ENCODE data around the gene RNF215.

DNA sequence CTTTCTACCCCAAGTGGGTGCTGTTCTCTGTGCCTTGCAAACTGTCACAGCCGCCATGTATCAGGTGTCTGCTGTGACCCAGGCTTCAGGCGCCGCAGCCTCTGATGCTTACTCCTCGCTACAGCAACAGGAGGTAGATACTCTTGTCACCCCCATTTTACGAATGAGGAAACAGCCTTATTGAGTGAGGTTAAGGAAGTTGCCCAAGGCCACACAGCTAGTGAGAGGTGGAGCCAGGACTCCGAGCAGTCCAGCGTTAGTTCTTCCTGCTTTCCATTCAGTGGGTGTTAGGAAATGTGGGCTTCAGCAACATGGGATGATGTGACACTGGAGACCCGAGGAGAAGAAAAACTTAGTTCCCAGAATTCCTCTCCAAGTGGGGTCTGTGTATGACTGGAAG is 14.3 kb downstream of the RNF215 start:
- TF ChIP-seq, protein P1, sequence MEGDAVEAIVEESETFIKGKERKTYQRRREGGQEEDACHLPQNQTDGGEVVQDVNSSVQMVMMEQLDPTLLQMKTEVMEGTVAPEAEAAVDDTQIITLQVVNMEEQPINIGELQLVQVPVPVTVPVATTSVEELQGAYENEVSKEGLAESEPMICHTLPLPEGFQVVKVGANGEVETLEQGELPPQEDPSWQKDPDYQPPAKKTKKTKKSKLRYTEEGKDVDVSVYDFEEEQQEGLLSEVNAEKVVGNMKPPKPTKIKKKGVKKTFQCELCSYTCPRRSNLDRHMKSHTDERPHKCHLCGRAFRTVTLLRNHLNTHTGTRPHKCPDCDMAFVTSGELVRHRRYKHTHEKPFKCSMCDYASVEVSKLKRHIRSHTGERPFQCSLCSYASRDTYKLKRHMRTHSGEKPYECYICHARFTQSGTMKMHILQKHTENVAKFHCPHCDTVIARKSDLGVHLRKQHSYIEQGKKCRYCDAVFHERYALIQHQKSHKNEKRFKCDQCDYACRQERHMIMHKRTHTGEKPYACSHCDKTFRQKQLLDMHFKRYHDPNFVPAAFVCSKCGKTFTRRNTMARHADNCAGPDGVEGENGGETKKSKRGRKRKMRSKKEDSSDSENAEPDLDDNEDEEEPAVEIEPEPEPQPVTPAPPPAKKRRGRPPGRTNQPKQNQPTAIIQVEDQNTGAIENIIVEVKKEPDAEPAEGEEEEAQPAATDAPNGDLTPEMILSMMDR (IDR thresholded peaks at IDR 0.05): no peak
- no peak for TF ChIP-seq POLR2A (IDR thresholded peaks at IDR 0.05)
